ENCODE results near the gene MAG.

The MAG gene

DNA sequence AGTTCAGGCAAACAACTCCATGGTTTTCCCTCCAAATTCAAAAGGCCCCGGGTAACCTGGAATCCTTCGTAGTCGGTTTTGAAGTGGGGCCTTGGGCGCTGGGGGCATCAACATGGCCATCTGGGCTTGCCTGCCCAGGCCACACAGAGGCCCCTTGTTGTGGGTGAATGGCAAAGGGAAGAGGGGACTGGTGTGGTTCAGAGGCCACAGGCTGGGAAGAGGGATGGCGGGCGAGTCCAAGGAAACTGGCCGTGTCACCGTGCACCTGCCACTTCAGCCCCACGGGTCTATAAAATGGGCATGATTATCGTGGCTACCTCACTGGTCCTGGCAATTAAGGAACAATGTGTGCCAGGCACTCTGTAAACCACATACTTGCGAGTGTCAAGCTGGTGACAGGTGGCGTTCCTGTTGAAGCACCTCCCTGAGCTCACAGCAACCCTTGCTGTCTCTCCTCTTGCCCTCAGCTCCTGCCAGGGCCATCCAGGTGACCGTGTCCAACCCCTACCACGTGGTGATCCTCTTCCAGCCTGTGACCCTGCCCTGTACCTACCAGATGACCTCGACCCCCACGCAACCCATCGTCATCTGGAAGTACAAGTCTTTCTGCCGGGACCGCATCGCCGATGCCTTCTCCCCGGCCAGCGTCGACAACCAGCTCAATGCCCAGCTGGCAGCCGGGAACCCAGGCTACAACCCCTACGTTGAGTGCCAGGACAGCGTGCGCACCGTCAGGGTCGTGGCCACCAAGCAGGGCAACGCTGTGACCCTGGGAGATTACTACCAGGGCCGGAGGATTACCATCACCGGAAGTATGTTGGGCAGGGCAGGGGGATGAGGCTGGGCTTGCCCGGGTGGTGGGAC is 41.9 kb upstream of the MAG start:
- no peak overlapping the region for H3K4me3 ChIP-seq (replicated peaks; ENCODE audit: low read depth, low read length)
- TF ChIP-seq CTCF (IDR thresholded peaks at IDR 0.05; ENCODE audit: low read length, missing control alignments), result no peak
- no peak for DNase-seq (ENCODE audit: low read depth)

DNA sequence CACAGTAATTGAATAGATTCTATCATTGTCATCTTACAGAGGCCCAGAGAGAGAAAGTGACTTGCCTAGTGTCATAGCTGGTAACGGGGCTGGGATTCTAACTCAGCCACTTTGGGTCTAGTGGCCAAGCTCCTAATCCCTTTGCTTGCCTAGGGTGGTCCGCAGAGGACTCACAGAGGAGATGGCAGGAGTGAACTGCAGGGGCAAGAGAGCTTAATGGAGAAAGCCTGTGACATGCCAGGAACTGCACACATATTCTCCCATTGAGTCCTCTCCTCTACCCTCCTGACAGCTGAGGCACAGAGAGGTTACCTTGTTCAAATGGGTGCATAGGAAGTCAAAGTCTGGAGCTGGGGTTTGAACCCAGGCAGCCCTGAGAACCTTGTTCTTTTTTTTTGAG is 40.5 kb upstream of the MAG start:
- TF ChIP-seq CTCF (IDR thresholded peaks at IDR 0.05; ENCODE audit: low read length, missing control alignments), result no peak
- H3K4me3 ChIP-seq (replicated peaks; ENCODE audit: low read depth, low read length), result no peak overlapping the region
- DNase-seq (ENCODE audit: low read depth), result no peak

DNA sequence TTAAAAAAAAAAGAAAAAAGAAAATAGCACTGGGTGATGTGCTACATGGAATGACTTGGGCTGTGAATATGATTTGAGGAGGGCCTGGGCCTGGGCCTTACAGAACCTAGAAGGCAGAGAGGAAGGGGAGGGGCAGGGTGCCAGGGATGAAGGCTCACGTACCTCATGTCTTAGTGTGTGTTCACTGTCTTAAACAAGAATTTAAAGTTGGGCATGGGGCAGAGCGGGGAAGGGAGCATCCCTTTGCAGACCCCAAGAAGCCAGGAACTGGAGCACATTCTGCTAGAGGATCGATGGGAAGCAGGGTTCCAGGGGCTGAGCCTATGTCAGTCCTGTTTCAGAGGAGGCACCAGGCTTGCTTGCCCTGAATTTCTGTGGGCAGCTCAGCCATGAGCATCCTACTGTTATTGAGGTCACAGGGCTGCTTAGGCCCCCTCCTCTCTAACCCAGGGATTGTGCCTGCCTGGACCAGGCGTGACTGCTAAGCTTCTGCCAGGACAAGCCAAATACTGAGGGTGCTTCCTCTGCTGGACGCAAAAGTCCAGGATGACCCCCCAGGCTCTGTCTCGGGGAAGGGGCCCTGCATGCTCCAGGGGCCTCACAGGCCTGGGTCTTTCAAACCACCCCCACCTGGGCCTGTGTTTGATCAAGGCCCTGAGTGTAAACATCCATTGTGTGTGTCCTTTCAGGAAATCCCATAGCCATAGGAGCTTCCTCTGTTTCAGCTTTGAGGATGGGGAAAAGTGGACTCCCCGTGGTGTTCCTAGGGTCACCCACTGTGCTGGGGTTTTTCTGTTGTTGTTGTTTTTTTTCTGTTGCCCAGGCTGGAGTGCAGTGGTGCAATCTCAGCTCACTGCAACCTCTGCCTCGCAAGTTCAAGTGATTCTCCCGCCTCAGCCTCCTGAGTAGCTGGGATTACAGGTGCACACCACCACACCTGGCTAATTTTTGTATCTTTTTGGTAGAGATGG is 38.4 kb upstream of the MAG start:
- no peak for DNase-seq (ENCODE audit: low read depth)
- no peak for TF ChIP-seq CTCF (IDR thresholded peaks at IDR 0.05; ENCODE audit: low read length, missing control alignments)
- no peak overlapping the region for H3K4me3 ChIP-seq (replicated peaks; ENCODE audit: low read depth, low read length)

- no peak for DNase-seq (ENCODE audit: low read depth)
- no peak for TF ChIP-seq CTCF (IDR thresholded peaks at IDR 0.05; ENCODE audit: low read length, missing control alignments)
- no peak overlapping the region for H3K4me3 ChIP-seq (replicated peaks; ENCODE audit: low read depth, low read length)
Observed at GRCh38 chr19:35254341-35255297, 37.3 kb upstream of the MAG start.

GRCh38 chr19:35256566-35256965 is 35.4 kb upstream of the MAG start:
- H3K4me3 ChIP-seq (replicated peaks; ENCODE audit: low read depth, low read length), result no peak overlapping the region
- DNase-seq (ENCODE audit: low read depth), result no peak
- no peak for TF ChIP-seq CTCF (IDR thresholded peaks at IDR 0.05; ENCODE audit: low read length, missing control alignments)

- TF ChIP-seq CTCF (IDR thresholded peaks at IDR 0.05; ENCODE audit: low read length, missing control alignments), result no peak
- no peak overlapping the region for H3K4me3 ChIP-seq (replicated peaks; ENCODE audit: low read depth, low read length)
- DNase-seq (ENCODE audit: low read depth), result no peak
Observed at GRCh38 chr19:35257113-35257461, 34.9 kb upstream of the MAG start.

All from fibroblast of pulmonary artery (primary cell).